Kidney (tissue), 14 donors: ENCODE results near the gene NCKAP5. TPM values are rescaled to one million over a fixed set of nuclear protein-coding genes. Genes with fewer than 3 reads are reported as not detected.

ENCODE experiments used
- DNase-seq, 5 donors: peaks; one replicate each; pipeline ENCODE4 v3.0.0-alpha.2; 2013 to 2020
- FAIRE-seq: peaks from 2 replicates; lab custom pipeline; 2012; peaks lifted over from hg19 to GRCh38; lab: Jason Lieb, UNC
- H3K27ac ChIP-seq, 2 donors: one replicate each; pipeline ENCODE4 v1.7.0; 2013; ENCODE audit warnings: low read depth in 2 of 2, low read length in 2 of 2, inconsistent platforms in 1 of 2
- H3K27me3 ChIP-seq: one replicate; pipeline ENCODE4 v1.7.1; 2013; ENCODE audit warnings: low read length, inconsistent platforms; ENCODE audit not compliant: control insufficient read depth, insufficient read depth
- H3K36me3 ChIP-seq, 3 donors: one replicate each; pipeline versions ENCODE4 v1.7.0 to v1.7.1; 2013; ENCODE audit warnings: low read length in 3 of 3, control low read depth in 1 of 3, inconsistent platforms in 1 of 3; ENCODE audit not compliant: insufficient read depth in 3 of 3, control insufficient read depth in 2 of 3
- H3K4me1 ChIP-seq, 3 donors: one replicate each; pipeline versions ENCODE4 v1.7.0 to v1.7.1; 2013; ENCODE audit warnings: low read length in 3 of 3, inconsistent platforms in 1 of 3, low read depth in 1 of 3; ENCODE audit not compliant: control insufficient read depth in 2 of 3, insufficient read depth in 2 of 3
- H3K4me3 ChIP-seq, 3 donors: one replicate each; pipeline versions ENCODE4 v1.7.0 to v1.8.1; 2013; ENCODE audit warnings: low read length in 3 of 3, control low read depth in 1 of 3, inconsistent platforms in 1 of 3
- H3K9ac ChIP-seq, 3 donors: one replicate each; pipeline versions ENCODE4 v1.7.0 to v1.7.1; 2013; ENCODE audit warnings: low read length in 3 of 3, control low read depth in 1 of 3, inconsistent platforms in 1 of 3
- H3K9me3 ChIP-seq, 3 donors: one replicate each; pipeline versions ENCODE4 v1.7.0 to v1.7.1; 2013; ENCODE audit warnings: low read length in 3 of 3, control low read depth in 1 of 3, inconsistent platforms in 1 of 3; ENCODE audit not compliant: control insufficient read depth in 2 of 3, insufficient read depth in 1 of 3
- CTCF ChIP-seq: IDR thresholded peaks from 3 replicates; pipeline ENCODE4 v1.5.1; 2012; ENCODE audit warnings: mild to moderate bottlenecking, moderate library complexity, borderline replicate concordance; ENCODE audit not compliant: insufficient read depth; ENCODE audit errors: extremely low read depth
- intact Hi-C: fragments of 100-400 bp; cut with DNase I; formaldehyde crosslinking; loops from one replicate; pipeline ENCODE4 v1.11.1; 2022
- polyA plus RNA-seq: library from polyadenylated mRNA; stranded (reverse); fragments of 350-450 nt; fragmentation: Illumina TruSeq; extraction: RNeasy Lipid Tissue Mini Kit (QIAGEN cat#74804); gene quantifications from one replicate; pipeline ENCODE4 v1.2.3, GENCODE V29; 2014; ENCODE audit warnings: low read depth, low replicate concordance; ENCODE audit not compliant: insufficient read depth
- total RNA-seq: library from RNA; stranded (reverse); fragmentation: NEBNext Ultra II Directional; extraction: Animal tissue kit (Norgen Biotek cat#: 25700); gene quantifications from one replicate; pipeline ENCODE4 v1.2.1, GENCODE V29; 2021
- donor health status: control.
- donor health status: control.
- donor health status: control.
- donor health status: control.
- donor health status: control.
- donor health status: DM: yes; HTN: yes; CAD: no.
- donor health status: Normal renal cell carcinoma (clear cell type).

Gene NCKAP5
- total and polyA plus RNA-seq, 2 donors from 2014 or later = 1.8 to 2.9 TPM

GRCh38 chr2:133408671-133409070, 159.6 kb downstream of the NCKAP5 start:
- no peaks in the 10 kb centered on the region for H3K36me3 ChIP-seq
- TF ChIP-seq CTCF = no peak
- no peak overlapping the region for H3K9ac ChIP-seq
- intact Hi-C loops = no loop called here
- H3K4me3 ChIP-seq = no peak overlapping the region
- no peaks in the 10 kb centered on the region for H3K27me3 ChIP-seq
- DNase-seq = no peak
- no peak for FAIRE-seq
- no peaks in the 10 kb centered on the region for H3K9me3 ChIP-seq
- H3K4me1 ChIP-seq = no peaks in the 10 kb centered on the region
- no peak overlapping the region for H3K27ac ChIP-seq

- intact Hi-C loops = no loop called here
- FAIRE-seq = no peak
Measured at GRCh38 chr2:133407341-133407740, 160.9 kb downstream of the NCKAP5 start.

GRCh38 chr2:133405252-133405651, 163.0 kb downstream of the NCKAP5 start:
- Histone ChIP-seq H3K4me1 (no peaks in the 10 kb centered on the region), H3K27ac (no peak overlapping the region), H3K9me3 (no peaks in the 10 kb centered on the region), H3K36me3 (no peaks in the 10 kb centered on the region), H3K4me3 (no peak overlapping the region), H3K9ac (no peak overlapping the region), H3K27me3 (no peaks in the 10 kb centered on the region)
- intact Hi-C loops = no loop called here
- DNase-seq (no peak), FAIRE-seq (no peak)
- no peak for TF ChIP-seq CTCF

More at GRCh38 chr2:133407341-133407740, 160.9 kb downstream of the NCKAP5 start:
- Histone ChIP-seq H3K9ac (no peak overlapping the region), H3K4me1 (no peaks in the 10 kb centered on the region), H3K9me3 (no peaks in the 10 kb centered on the region), H3K36me3 (no peaks in the 10 kb centered on the region), H3K4me3 (no peak overlapping the region), H3K27ac (no peak overlapping the region), H3K27me3 (no peaks in the 10 kb centered on the region)
- TF ChIP-seq CTCF = no peak
- no peak for DNase-seq

- Histone ChIP-seq H3K4me1 (no peaks in the 10 kb centered on the region), H3K9me3 (peaks cover 0 to 3% (median 0%) of the 10 kb centered on the region in 3 donors), H3K36me3 (no peaks in the 10 kb centered on the region), H3K9ac (no peak overlapping the region), H3K27ac (no peak overlapping the region), H3K4me3 (no peak overlapping the region), H3K27me3 (no peaks in the 10 kb centered on the region)
- FAIRE-seq (no peak), DNase-seq (no peak)
- intact Hi-C loops = no loop called here
- TF ChIP-seq CTCF = no peak
Measured at GRCh38 chr2:133400411-133400810, 167.9 kb downstream of the NCKAP5 start.
